DMS 273 (cell line): ENCODE data around the gene POLD1.

Experiments
- DNase-seq: peaks from one replicate; lab custom pipeline; 2025; ENCODE audit not compliant: unreplicated experiment; lab: John Stamatoyannopoulos, UW

The POLD1 gene

GRCh38 chr19:50417111-50418081 is 33.2 kb downstream of the POLD1 start:
- peak; percentile 49 for DNase-seq

- DNase-seq: no peak
Measured at GRCh38 chr19:50418176-50419021, 34.3 kb downstream of the POLD1 start, which contains the start of gene SPIB. Gene SPIB (plus strand): TSS chr19:50418938. CDS start chr19:50418963, 25 bp downstream.

GRCh38 chr19:50419022-50419579 is 35.0 kb downstream of the POLD1 start:
- peak; percentile 31 for DNase-seq

- no peak for DNase-seq
Measured at GRCh38 chr19:50419580-50420035, 35.5 kb downstream of the POLD1 start.

GRCh38 chr19:50420127-50420526 is 36.0 kb downstream of the POLD1 start:
- no peak for DNase-seq

GRCh38 chr19:50420808-50421207 is 36.7 kb downstream of the POLD1 start:
- DNase-seq: no peak

GRCh38 chr19:50422397-50423278 is 38.5 kb downstream of the POLD1 start:
- no peak for DNase-seq

GRCh38 chr19:50423279-50424113 is 39.3 kb downstream of the POLD1 start:
- DNase-seq: no peak

GRCh38 chr19:50425581-50425980 is 41.4 kb downstream of the POLD1 start:
- DNase-seq: no peak

- DNase-seq: no peak
Measured at GRCh38 chr19:50427318-50427925, 43.3 kb downstream of the POLD1 start.

GRCh38 chr19:50427997-50428425 is 43.9 kb downstream of the POLD1 start:
- no peak for DNase-seq

GRCh38 chr19:50428772-50429463 is 44.8 kb downstream of the POLD1 start:
- DNase-seq: no peak

- no peak for DNase-seq
Measured at GRCh38 chr19:50430888-50431342, 46.8 kb downstream of the POLD1 start.

- peak; percentile 86 for DNase-seq
Measured at GRCh38 chr19:50431343-50432220, 47.4 kb downstream of the POLD1 start.

GRCh38 chr19:50432221-50433028 is 48.3 kb downstream of the POLD1 start, which contains the start of gene MYBPC2:
Gene MYBPC2 (plus strand): TSS chr19:50432892. CDS start chr19:50432954, 62 bp downstream.
- DNase-seq: peak; percentile 68
